Measurements from ENCODE around the gene UQCR10.
A peak's percentile ranks its signal among the peaks of the same experiment; 100 is the strongest.

Gene UQCR10

DNA sequence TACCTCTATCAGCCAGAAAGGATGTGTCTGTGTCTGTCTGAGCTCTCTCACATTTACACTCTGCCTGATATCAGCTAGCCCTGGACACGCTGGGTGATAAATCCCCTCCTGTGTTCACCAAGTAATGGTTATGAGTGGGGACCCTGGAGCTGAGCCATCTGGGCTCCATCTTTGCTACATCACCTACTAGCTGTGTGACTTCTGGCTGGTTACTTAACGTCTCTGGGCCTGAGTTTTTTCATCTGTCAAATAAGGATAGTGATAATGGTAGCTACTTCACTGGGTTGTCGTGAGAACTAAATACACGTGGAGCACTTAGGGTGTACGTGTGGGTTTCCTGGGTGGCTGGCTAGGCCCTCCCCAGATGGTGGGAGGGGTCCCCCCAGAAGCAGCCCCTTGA lies 22.9 kb downstream of the UQCR10 start:
- no peak for TF ChIP-seq CTCF (IDR thresholded peaks at IDR 0.05; ENCODE audit: extremely low read depth, missing control alignments)
- DNase-seq (ENCODE audit: low spot score) = no peak

DNA sequence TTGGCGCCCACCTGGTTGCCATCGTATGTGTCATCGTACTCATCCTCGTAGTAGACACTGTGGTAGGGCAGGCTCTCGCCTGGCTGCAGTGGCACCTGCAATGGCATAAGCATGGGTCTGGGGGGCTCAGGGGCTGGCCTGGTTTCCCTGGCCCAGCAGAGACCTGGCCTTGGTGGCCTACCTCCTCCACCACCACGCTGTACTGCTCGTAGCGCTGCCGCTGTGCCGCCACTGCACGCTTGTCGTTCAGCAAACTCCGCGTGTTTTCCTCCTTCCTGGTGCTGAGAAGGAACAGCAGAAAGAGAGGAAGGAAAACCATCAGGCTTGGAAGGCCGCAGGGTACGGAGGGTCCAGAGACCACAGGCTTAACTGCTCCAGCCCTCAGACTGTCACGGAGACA lies 26.2 kb downstream of the UQCR10 start:
- DNase-seq (ENCODE audit: low spot score) = no peak
- no peak for TF ChIP-seq CTCF (IDR thresholded peaks at IDR 0.05; ENCODE audit: extremely low read depth, missing control alignments)

GRCh38 chr22:29795663-29796062 lies 28.5 kb downstream of the UQCR10 start:
- no peak for TF ChIP-seq CTCF (IDR thresholded peaks at IDR 0.05; ENCODE audit: extremely low read depth, missing control alignments)
- DNase-seq (ENCODE audit: low spot score) = no peak

GRCh38 chr22:29797351-29797750 lies 30.2 kb downstream of the UQCR10 start:
- TF ChIP-seq CTCF (IDR thresholded peaks at IDR 0.05; ENCODE audit: extremely low read depth, missing control alignments) = no peak
- peak; percentile 63 for DNase-seq (ENCODE audit: low spot score)

DNA sequence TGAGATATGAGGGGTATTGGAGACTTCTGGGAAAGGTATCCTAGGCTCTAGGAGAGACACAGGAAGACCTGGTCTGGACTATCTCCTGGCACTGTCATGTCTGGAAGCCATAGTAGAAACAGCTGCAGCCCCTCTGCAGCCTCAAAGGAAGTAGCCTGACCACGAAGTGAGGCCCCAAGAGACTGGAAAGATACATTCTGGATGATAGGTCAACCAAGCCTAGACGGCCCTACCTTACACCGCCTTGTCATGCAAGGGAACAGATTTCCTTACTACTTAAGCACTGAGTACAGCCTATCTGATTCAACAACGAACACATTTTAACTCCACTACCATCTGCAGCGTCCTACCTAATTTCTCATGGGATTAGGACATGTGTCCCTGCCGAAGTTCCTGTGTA lies 31.1 kb downstream of the UQCR10 start:
- no peak for TF ChIP-seq CTCF (IDR thresholded peaks at IDR 0.05; ENCODE audit: extremely low read depth, missing control alignments)
- peak; percentile 51 for DNase-seq (ENCODE audit: low spot score)

GRCh38 chr22:29798801-29799200 lies 31.6 kb downstream of the UQCR10 start:
- no peak for DNase-seq (ENCODE audit: low spot score)
- no peak for TF ChIP-seq CTCF (IDR thresholded peaks at IDR 0.05; ENCODE audit: extremely low read depth, missing control alignments)

DNA sequence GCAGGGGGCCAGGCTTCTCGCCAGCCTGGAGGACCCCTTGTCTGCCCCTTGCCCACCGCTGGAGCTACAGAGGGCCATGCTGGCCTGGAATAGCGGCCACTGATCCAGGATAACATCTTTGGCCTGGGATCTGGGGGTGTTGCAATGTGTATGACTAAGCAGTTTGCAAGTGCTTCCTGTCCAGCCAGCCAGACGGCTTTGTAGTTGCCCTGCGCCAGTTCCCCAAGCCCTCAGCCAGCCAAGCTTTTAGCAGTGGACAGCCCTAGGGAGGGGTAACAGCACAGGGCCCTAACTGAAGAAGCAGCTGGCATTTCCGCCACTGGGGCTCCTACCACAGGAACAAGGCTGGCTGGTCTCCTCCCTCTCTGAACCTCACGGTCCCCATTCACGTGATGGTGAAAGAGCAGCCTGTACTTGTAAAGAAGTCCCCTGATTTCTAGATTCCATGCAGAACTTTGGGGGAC lies 32.1 kb downstream of the UQCR10 start:
- TF ChIP-seq CTCF (IDR thresholded peaks at IDR 0.05; ENCODE audit: extremely low read depth, missing control alignments) = no peak
- DNase-seq (ENCODE audit: low spot score) = no peak

Measured in GM20000 (cell line).